IMR-90 (cell line): ENCODE results near the gene GRB10. TPM values are rescaled to one million over a fixed set of nuclear protein-coding genes. Genes with fewer than 3 reads are reported as not detected.

Experiments used
- ATAC-seq: fragments of 200-7000 bp; cut with Tn5 transposase; 2 replicates; pipeline ENCODE4 v1.9.1; 2020; ENCODE audit warnings: low read depth, mild to moderate bottlenecking, moderate library complexity
- BruUV-seq: library from RNA; stranded (reverse); fragments of 400-500 nt; replicated peaks from 2 replicates; lab custom pipeline; 2021; lab: Mats Ljungman, UMichigan
- CTCF ChIA-PET: fragments of 300-600 bp; formaldehyde crosslinking; extraction: SDS; loops from one replicate; lab custom pipeline; 2021; ENCODE audit warnings: antibody characterized with exemption; lab: Yijun Ruan, JAX
- POLR2A ChIA-PET: fragments of 300-600 bp; sonication (Branson Sonifier 250); formaldehyde crosslinking; loops from one replicate; lab custom pipeline; 2022; ENCODE audit warnings: antibody characterized with exemption; ENCODE audit not compliant: unreplicated experiment; lab: Charles Lee
- DNase-seq: peaks from one replicate; pipeline ENCODE4 v3.0.0; 2013
- H2AFZ ChIP-seq: replicated peaks from 2 replicates; pipeline ENCODE3; 2013; ENCODE audit warnings: low read length, mild to moderate bottlenecking; ENCODE audit not compliant: poor library complexity
- H2AK5ac ChIP-seq: 2 replicates; pipeline ENCODE4 v1.6.1; 2013; ENCODE audit warnings: low read depth, low read length, inconsistent platforms
- H2AK9ac ChIP-seq: replicated peaks from 2 replicates; pipeline ENCODE3; 2013; ENCODE audit warnings: mild to moderate bottlenecking, low read depth, low read length, moderate library complexity; ENCODE audit not compliant: poor library complexity
- H2BK120ac ChIP-seq: 2 replicates; pipeline ENCODE4 v1.6.1; 2013; ENCODE audit warnings: low read depth, low read length, inconsistent platforms
- H2BK15ac ChIP-seq: 3 replicates; pipeline ENCODE4 v1.6.1; 2013; ENCODE audit warnings: low read depth, low read length, inconsistent platforms
- H2BK20ac ChIP-seq: 2 replicates; pipeline ENCODE4 v1.6.1; 2013; ENCODE audit warnings: low read depth, mild to moderate bottlenecking, inconsistent platforms, low read length, moderate library complexity
- H2BK5ac ChIP-seq: 2 replicates; pipeline ENCODE4 v1.6.1; 2013; ENCODE audit warnings: mild to moderate bottlenecking, low read depth, low read length, inconsistent platforms; ENCODE audit not compliant: poor library complexity, severe bottlenecking
- H3K14ac ChIP-seq: replicated peaks from 2 replicates; pipeline ENCODE4 v1.6.1; 2013; ENCODE audit warnings: low read depth, low read length, inconsistent platforms
- H3K18ac ChIP-seq: 2 replicates; pipeline ENCODE4 v1.6.1; 2013; ENCODE audit warnings: low read depth, low read length, control low read depth
- H3K23ac ChIP-seq: 2 replicates; pipeline ENCODE4 v1.6.1; 2013; ENCODE audit warnings: low read depth, low read length, inconsistent platforms
- H3K27ac ChIP-seq: 2 replicates; pipeline ENCODE4 v1.5.1; 2013; ENCODE audit warnings: mild to moderate bottlenecking, control low read depth, low read length; ENCODE audit not compliant: insufficient read depth
- H3K27me3 ChIP-seq: 2 replicates; pipeline ENCODE4 v1.6.1; 2013; ENCODE audit warnings: low read length; ENCODE audit not compliant: control insufficient read depth, insufficient read depth
- H3K36me3 ChIP-seq: 2 replicates; pipeline ENCODE4 v1.6.1; 2013; ENCODE audit warnings: low read length, mixed read lengths; ENCODE audit not compliant: control insufficient read depth, insufficient read depth
- H3K4ac ChIP-seq: 2 replicates; pipeline ENCODE4 v1.6.1; 2013; ENCODE audit warnings: low read depth, low read length, inconsistent platforms
- H3K4me1 ChIP-seq: 2 replicates; pipeline ENCODE4 v1.6.1; 2013; ENCODE audit warnings: low read length, mixed read lengths; ENCODE audit not compliant: control insufficient read depth, insufficient read depth
- H3K4me2 ChIP-seq: 2 replicates; pipeline ENCODE4 v1.6.1; 2013; ENCODE audit warnings: low read depth, mild to moderate bottlenecking, control low read depth, low read length, moderate library complexity
- H3K4me3 ChIP-seq: 2 replicates; pipeline ENCODE4 v1.5.1; 2013; ENCODE audit warnings: low read depth, mild to moderate bottlenecking, control low read depth, low read length, moderate library complexity; ENCODE audit not compliant: insufficient read depth
- H3K56ac ChIP-seq: 2 replicates; pipeline ENCODE4 v1.6.1; 2013; ENCODE audit warnings: low read length, inconsistent platforms; ENCODE audit not compliant: insufficient read depth; ENCODE audit errors: extremely low read depth
- H3K79me1 ChIP-seq, 2 experiments: 2 replicates each; pipeline ENCODE4 v1.6.1; 2013; ENCODE audit warnings: low read length in 2 of 2, inconsistent platforms in 1 of 2, low read depth in 1 of 2
- H3K9ac ChIP-seq: 2 replicates; pipeline ENCODE4 v1.6.1; 2013; ENCODE audit warnings: low read depth, low read length, control low read depth
- H3K9me1 ChIP-seq: 2 replicates; pipeline ENCODE4 v1.6.1; 2013; ENCODE audit warnings: low read length, inconsistent platforms; ENCODE audit not compliant: insufficient read depth
- H3K9me3 ChIP-seq: 2 replicates; pipeline ENCODE4 v1.6.1; 2013; ENCODE audit warnings: low read length; ENCODE audit not compliant: control insufficient read depth, insufficient read depth
- H4K20me1 ChIP-seq: 2 replicates; pipeline ENCODE4 v1.6.1; 2013; ENCODE audit warnings: low read length, inconsistent platforms; ENCODE audit not compliant: insufficient read depth
- H4K5ac ChIP-seq: 2 replicates; pipeline ENCODE4 v1.6.1; 2013; ENCODE audit warnings: mild to moderate bottlenecking, low read depth, low read length, control low read depth
- H4K8ac ChIP-seq, 2 experiments: 2 replicates each; pipeline ENCODE4 v1.6.1; 2013; ENCODE audit warnings: low read depth in 2 of 2, low read length in 2 of 2, control low read depth in 1 of 2, inconsistent platforms in 1 of 2
- H4K91ac ChIP-seq: 2 replicates; pipeline ENCODE4 v1.6.1; 2013; ENCODE audit warnings: low read depth, low read length, inconsistent platforms; ENCODE audit not compliant: insufficient read depth
- CEBPB ChIP-seq: IDR thresholded peaks from 2 replicates; pipeline ENCODE4 v1.6.1; 2012; ENCODE audit warnings: low read depth, low read length, improper control_type of control experiment
- CHD1 ChIP-seq: IDR thresholded peaks from 2 replicates; pipeline ENCODE4 v1.6.1; 2012; ENCODE audit warnings: low read depth, low read length, improper control_type of control experiment
- FOS ChIP-seq: fragments of 150-350 bp; IDR thresholded peaks from 2 replicates; pipeline ENCODE4 v1.6.1; 2016; ENCODE audit warnings: low read depth, low read length
- MXI1 ChIP-seq: IDR thresholded peaks from 2 replicates; pipeline ENCODE4 v1.6.1; 2012; ENCODE audit warnings: low read depth, mild to moderate bottlenecking, low read length, moderate library complexity, borderline replicate concordance
- POLR2A ChIP-seq: IDR thresholded peaks from 2 replicates; pipeline ENCODE4 v1.6.1; 2012; ENCODE audit warnings: mild to moderate bottlenecking, low read depth, low read length
- RAD21 ChIP-seq: IDR thresholded peaks from 2 replicates; pipeline ENCODE4 v1.6.1; 2012; ENCODE audit warnings: low read length, improper control_type of control experiment
- RCOR1 ChIP-seq: IDR thresholded peaks from 2 replicates; pipeline ENCODE4 v1.6.1; 2012; ENCODE audit warnings: mild to moderate bottlenecking, low read length, improper control_type of control experiment; ENCODE audit not compliant: insufficient replicate concordance
- RFX5 ChIP-seq: IDR thresholded peaks from 2 replicates; pipeline ENCODE4 v1.8.0; 2012; ENCODE audit warnings: low read depth, mild to moderate bottlenecking, low read length, moderate library complexity
- SMC3 ChIP-seq: fragments of 150-350 bp; IDR thresholded peaks from 2 replicates; pipeline ENCODE4 v1.6.1; 2016; ENCODE audit warnings: low read depth, mild to moderate bottlenecking, antibody characterized with exemption, low read length, moderate library complexity
- WGBS, 2 experiments: methylation state at CpG; one replicate each; pipeline versions ENCODE4 v1.1.5 to v1.1.7; 2013; ENCODE audit warnings: missing lambda C conversion rate in 2 of 2; ENCODE audit not compliant: insufficient read length in 1 of 2; ENCODE audit errors: extremely low coverage in 2 of 2; 5-methylcytosine and 5-hydroxymethylcytosine counted together
- dilution Hi-C: fragments of 300-500 bp; cut with HindIII; formaldehyde crosslinking; loops from one replicate; pipeline ENCODE4 v1.14.3; 2018; ENCODE audit warnings: low sequenced_read_pairs; ENCODE audit not compliant: unreplicated experiment
- in situ Hi-C: fragments of 300-500 bp; cut with MboI; formaldehyde crosslinking; loops from 3 replicates; pipeline ENCODE4 v1.14.3; 2019; ENCODE audit warnings: low sequenced_read_pairs, inconsistent platforms, mixed read lengths
- intact Hi-C: fragments of 100-400 bp; cut with micrococcal nuclease; formaldehyde crosslinking; loops from 2 replicates; pipeline ENCODE4 v1.10.0; 2022
- polyA plus RNA-seq, 3 experiments: library from polyadenylated mRNA; depleted of rRNA; stranded (reverse); fragments of >200 nt; gene quantifications; 2 replicates each; pipeline ENCODE4 v1.2.3, GENCODE V29; 2012; ENCODE audit warnings: low replicate concordance in 1 of 3
- total RNA-seq: library from RNA; depleted of rRNA; stranded (reverse); fragments of >200 nt; gene quantifications from 2 replicates; pipeline ENCODE4 v1.2.3, GENCODE V29; 2012
- TF ChIP-seq, protein P1 (sequence below): fragments of 150-350 bp; IDR thresholded peaks from 2 replicates; pipeline ENCODE4 v1.6.1; 2016; ENCODE audit warnings: low read depth, mild to moderate bottlenecking, low read length, moderate library complexity, borderline replicate concordance
- TF ChIP-seq, protein P2 (sequence below): conservative IDR thresholded peaks from 2 replicates; pipeline ENCODE4 v1.5.1; 2012; ENCODE audit warnings: mild to moderate bottlenecking, low read depth, low read length, improper control_type of control experiment

The GRB10 gene
- total and polyA plus RNA-seq, 2 of the 4 experiments (the other 2 are of a cell fraction) = 6.3 to 15.1 TPM

DNA sequence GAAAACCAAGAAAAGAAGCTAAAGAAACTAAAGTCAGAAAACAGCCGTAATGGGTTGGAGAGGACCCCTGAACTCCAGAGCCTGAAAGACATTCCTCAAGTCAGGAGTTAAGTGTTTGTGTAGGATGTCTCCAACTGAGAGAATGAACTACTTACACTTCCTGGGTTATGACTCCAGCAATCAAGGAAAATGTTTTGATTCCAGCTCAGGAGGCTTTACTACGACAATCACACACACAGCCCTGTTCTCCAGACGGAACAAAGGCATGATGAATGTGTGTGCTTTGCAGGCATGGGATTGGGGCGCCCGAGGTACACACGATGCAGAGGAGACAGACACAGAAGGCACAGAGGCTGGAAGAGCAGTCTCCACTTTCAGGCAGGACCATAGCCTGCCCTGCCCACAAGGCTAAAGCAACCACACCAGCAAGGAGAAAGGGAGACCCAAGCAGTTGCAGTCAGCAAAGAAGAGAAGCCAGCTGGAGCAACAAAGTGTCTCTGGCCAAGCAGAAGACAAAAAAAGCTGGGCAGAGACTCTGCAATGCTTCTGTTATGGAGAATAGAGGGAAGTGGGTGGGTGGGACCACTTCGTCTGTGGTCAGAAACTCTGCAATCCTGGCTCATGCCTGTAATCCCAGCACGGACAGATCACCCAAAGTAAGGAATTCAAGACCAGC is 89.1 kb downstream of the GRB10 start:
- H3K79me1 ChIP-seq = peaks cover 13 to 26% of the 10 kb centered on the region in 2 experiments
- no peak overlapping the region for H4K5ac ChIP-seq
- no peak overlapping the region for H2AFZ ChIP-seq
- H3K9me1 ChIP-seq = peaks cover 18% of the 10 kb centered on the region; the same call in 1 of the 2 replicates
- peak; percentile 21; the same call in 1 of the 2 replicates for ATAC-seq
- no peak overlapping the region for H3K4me3 ChIP-seq
- no peak overlapping the region for H3K18ac ChIP-seq
- H3K56ac ChIP-seq = no peak overlapping the region
- H3K4me2 ChIP-seq = no peak overlapping the region
- H3K9ac ChIP-seq = no peak overlapping the region
- in situ Hi-C loops (loop anchor here (25.0 kb wide), 1 partner anchor 231 kb away; the partner anchor contains the start of gene FIGNL1), intact Hi-C loops (no loop called here), dilution Hi-C loops (no loop called here)
- no peak overlapping the region for H2AK5ac ChIP-seq
- no peaks in the 10 kb centered on the region for H3K9me3 ChIP-seq
- POLR2A ChIA-PET = no interaction called here
- no peak overlapping the region; the same call in 1 of the 2 replicates for H3K23ac ChIP-seq
- peaks cover 5% of the 10 kb centered on the region; the same call in 1 of the 2 replicates for H3K36me3 ChIP-seq
- BruUV-seq = no TSS peak
- no peak overlapping the region for H4K91ac ChIP-seq
- no peak overlapping the region for H2BK15ac ChIP-seq
- H3K14ac ChIP-seq = no peak overlapping the region
- H4K20me1 ChIP-seq = peaks cover 5% of the 10 kb centered on the region
- no peak overlapping the region for H2BK120ac ChIP-seq
- H2BK5ac ChIP-seq = no peak overlapping the region
- H2AK9ac ChIP-seq = no peak overlapping the region
- no peak overlapping the region for H4K8ac ChIP-seq
- DNase-seq = no peak
- CTCF ChIA-PET = interaction anchor here (2.0 kb wide), 1 partner anchor 467 kb away, joined by 5 read pairs; no protein-coding TSS in a partner anchor
- TF ChIP-seq CEBPB (no peak), MXI1 (no peak), POLR2A (no peak), RCOR1 (no peak), RAD21 (no peak), RFX5 (no peak), SMC3 (no peak), CHD1 (no peak), FOS (no peak)
- TF ChIP-seq, protein P1, sequence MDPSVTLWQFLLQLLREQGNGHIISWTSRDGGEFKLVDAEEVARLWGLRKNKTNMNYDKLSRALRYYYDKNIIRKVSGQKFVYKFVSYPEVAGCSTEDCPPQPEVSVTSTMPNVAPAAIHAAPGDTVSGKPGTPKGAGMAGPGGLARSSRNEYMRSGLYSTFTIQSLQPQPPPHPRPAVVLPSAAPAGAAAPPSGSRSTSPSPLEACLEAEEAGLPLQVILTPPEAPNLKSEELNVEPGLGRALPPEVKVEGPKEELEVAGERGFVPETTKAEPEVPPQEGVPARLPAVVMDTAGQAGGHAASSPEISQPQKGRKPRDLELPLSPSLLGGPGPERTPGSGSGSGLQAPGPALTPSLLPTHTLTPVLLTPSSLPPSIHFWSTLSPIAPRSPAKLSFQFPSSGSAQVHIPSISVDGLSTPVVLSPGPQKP = no peak
- TF ChIP-seq, protein P2, sequence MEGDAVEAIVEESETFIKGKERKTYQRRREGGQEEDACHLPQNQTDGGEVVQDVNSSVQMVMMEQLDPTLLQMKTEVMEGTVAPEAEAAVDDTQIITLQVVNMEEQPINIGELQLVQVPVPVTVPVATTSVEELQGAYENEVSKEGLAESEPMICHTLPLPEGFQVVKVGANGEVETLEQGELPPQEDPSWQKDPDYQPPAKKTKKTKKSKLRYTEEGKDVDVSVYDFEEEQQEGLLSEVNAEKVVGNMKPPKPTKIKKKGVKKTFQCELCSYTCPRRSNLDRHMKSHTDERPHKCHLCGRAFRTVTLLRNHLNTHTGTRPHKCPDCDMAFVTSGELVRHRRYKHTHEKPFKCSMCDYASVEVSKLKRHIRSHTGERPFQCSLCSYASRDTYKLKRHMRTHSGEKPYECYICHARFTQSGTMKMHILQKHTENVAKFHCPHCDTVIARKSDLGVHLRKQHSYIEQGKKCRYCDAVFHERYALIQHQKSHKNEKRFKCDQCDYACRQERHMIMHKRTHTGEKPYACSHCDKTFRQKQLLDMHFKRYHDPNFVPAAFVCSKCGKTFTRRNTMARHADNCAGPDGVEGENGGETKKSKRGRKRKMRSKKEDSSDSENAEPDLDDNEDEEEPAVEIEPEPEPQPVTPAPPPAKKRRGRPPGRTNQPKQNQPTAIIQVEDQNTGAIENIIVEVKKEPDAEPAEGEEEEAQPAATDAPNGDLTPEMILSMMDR = no peak
- H3K4me1 ChIP-seq = peaks cover 3% of the 10 kb centered on the region; the same call in 1 of the 2 replicates
- no peak overlapping the region for H2BK20ac ChIP-seq
- WGBS, 2 experiments = 56% methylated on average over 2 of the region's 8 CpGs; no CpG with 5 or more reads in 1 of the 2 experiments
- H3K27ac ChIP-seq = no peak overlapping the region
- H3K4ac ChIP-seq = no peak overlapping the region; the same call in 1 of the 2 replicates
- H3K27me3 ChIP-seq = no peaks in the 10 kb centered on the region
